Type B pancreatic cell (in vitro differentiated cells): ENCODE data around the gene FAM24B. TPM values are rescaled to one million over a fixed set of nuclear protein-coding genes. Genes with fewer than 3 reads are reported as not detected.
"Not testable (repeated sequence)": the region's sequence is repeated elsewhere in the genome, so short reads cannot be mapped to it uniquely, and the experiment has no call there.

Experiments used
- DNase-seq: peaks from one replicate; pipeline ENCODE4 v3.0.0; 2021; ENCODE audit warnings: mixed read lengths; ENCODE audit not compliant: unreplicated experiment; ENCODE audit errors: extremely low spot score
- H3K27ac Mint-ChIP-seq: 2 replicates; pipeline ENCODE4 v1.8.0; 2021; ENCODE audit warnings: mild to moderate bottlenecking, mixed read lengths
- H3K27me3 Mint-ChIP-seq: 2 replicates; pipeline ENCODE4 v1.8.0; 2021; ENCODE audit warnings: mixed read lengths
- H3K36me3 Mint-ChIP-seq: 2 replicates; pipeline ENCODE4 v1.8.0; 2021; ENCODE audit warnings: mixed read lengths
- H3K4me1 Mint-ChIP-seq: one replicate; pipeline ENCODE4 v1.8.0; 2021; ENCODE audit warnings: mixed read lengths; ENCODE audit not compliant: unreplicated experiment
- H3K4me3 Mint-ChIP-seq: 2 replicates; pipeline ENCODE4 v1.8.0; 2021; ENCODE audit warnings: mild to moderate bottlenecking, mixed read lengths
- H3K9me3 Mint-ChIP-seq: 2 replicates; pipeline ENCODE4 v1.8.0; 2021; ENCODE audit warnings: mixed read lengths
- total RNA-seq: library from RNA; stranded (reverse); gene quantifications from 2 replicates; pipeline ENCODE4 v1.2.1, GENCODE V29; 2021; ENCODE audit warnings: low replicate concordance
- TF ChIP-seq, protein P1 (sequence below): fragments of 200-600 bp; sonication (generic); conservative IDR thresholded peaks from 2 replicates; pipeline ENCODE4 v1.5.0; 2021; ENCODE audit warnings: antibody characterized with exemption, mild to moderate bottlenecking

Gene FAM24B
- total RNA-seq, 1 donor from 2014 or later, result not detected

DNA sequence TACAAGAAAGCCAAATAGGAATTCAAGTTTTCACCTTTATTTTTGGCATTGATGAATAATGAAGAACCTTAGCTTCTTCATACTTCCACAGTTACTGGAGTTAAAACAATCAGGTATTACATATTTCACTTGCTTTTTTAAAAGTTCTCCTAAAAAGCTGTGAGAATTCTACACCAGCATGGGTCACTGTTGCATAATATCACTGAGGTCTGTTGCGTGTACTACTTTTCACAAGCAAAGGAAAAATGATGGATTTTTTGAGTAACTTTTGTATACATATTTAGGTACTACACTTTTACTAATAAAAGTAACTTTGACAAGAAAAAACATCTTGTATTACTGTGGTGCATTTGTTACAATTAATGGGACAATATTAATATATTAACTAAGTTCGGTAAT, 15.2 kb downstream of the FAM24B start:
- H3K9me3 Mint-ChIP-seq, result no peaks in the 10 kb centered on the region
- TF ChIP-seq, protein P1, sequence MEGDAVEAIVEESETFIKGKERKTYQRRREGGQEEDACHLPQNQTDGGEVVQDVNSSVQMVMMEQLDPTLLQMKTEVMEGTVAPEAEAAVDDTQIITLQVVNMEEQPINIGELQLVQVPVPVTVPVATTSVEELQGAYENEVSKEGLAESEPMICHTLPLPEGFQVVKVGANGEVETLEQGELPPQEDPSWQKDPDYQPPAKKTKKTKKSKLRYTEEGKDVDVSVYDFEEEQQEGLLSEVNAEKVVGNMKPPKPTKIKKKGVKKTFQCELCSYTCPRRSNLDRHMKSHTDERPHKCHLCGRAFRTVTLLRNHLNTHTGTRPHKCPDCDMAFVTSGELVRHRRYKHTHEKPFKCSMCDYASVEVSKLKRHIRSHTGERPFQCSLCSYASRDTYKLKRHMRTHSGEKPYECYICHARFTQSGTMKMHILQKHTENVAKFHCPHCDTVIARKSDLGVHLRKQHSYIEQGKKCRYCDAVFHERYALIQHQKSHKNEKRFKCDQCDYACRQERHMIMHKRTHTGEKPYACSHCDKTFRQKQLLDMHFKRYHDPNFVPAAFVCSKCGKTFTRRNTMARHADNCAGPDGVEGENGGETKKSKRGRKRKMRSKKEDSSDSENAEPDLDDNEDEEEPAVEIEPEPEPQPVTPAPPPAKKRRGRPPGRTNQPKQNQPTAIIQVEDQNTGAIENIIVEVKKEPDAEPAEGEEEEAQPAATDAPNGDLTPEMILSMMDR, result no peak
- no peaks in the 10 kb centered on the region for H3K36me3 Mint-ChIP-seq
- no peaks in the 10 kb centered on the region for H3K4me1 Mint-ChIP-seq
- H3K27ac Mint-ChIP-seq, result no peak overlapping the region
- peaks cover 3% of the 10 kb centered on the region for H3K27me3 Mint-ChIP-seq
- DNase-seq, result no peak
- no peak overlapping the region for H3K4me3 Mint-ChIP-seq

DNA sequence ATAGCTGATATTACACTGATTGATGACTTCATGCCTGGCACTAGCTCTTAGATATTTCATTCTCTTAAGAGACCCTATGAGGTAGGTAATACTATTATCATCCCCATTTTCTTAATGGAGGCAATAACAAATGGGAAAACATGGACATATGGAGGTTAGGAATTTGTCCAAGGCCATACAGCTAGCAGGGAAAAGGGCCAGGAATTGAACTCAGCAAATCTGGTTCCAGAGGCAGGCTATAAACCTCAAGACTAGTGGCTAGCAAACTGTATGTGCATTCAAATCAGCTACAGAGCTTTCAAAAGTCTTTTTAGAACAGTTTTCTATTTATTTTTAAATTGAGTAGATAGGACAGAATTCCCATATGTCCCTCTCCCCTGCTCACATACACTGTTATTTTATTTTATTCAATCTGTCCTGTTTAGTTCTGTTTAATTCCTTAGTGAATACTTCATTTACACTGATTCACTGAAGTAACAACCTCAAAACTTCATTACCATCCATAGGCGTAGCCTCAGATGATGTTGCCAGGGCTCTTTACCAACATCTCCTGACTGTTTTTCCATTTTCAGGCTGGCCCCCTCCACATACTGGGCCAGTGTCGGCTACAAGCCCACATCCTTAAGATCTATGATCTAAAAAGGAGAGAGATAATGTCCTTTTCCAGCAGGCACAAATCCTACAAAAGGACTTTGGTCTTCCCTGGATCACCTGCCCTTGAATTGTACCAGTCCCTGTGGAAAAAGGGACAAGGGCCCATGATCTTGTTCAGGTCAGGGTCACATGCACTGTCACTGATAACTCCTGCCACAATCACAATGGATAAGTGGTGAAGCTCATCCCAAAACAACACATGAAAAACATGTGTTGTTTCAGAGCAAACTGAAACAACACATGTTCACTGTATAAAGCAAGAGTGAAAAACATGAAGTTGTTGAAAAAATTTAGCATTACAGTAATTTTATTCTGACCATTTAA, 15.9 kb downstream of the FAM24B start:
- no peak overlapping the region for H3K4me3 Mint-ChIP-seq
- TF ChIP-seq, protein P1, result no peak
- no peaks in the 10 kb centered on the region for H3K9me3 Mint-ChIP-seq
- peaks cover 3% of the 10 kb centered on the region for H3K27me3 Mint-ChIP-seq
- H3K4me1 Mint-ChIP-seq, result no peaks in the 10 kb centered on the region
- no peak overlapping the region for H3K27ac Mint-ChIP-seq
- H3K36me3 Mint-ChIP-seq, result no peaks in the 10 kb centered on the region
- no peak for DNase-seq

DNA sequence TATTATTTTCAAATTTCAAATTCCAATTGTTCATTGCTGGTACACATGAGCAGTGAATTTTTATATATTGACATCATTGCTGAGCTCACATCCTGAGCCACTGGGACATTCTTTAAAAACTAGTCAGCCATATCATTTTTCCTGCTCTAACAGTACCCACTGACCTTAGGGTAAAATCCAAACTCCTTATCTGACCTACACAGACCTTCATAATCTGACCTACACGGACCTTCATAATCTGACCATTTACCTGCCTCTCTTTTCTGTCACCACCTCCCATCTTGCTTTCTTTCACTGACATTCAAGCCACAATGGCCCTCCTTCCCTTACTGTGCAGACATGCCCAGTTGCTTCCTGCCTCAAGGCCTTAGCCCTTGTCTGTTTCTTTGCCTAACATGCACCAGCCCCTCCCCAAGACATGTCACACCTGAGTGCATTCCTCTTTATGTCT, 17.6 kb downstream of the FAM24B start:
- Mint-ChIP-seq H3K27me3 (peaks cover 3% of the 10 kb centered on the region), H3K36me3 (no peaks in the 10 kb centered on the region), H3K27ac (peak overlapping the region; percentile 56), H3K9me3 (no peaks in the 10 kb centered on the region), H3K4me1 (no peaks in the 10 kb centered on the region), H3K4me3 (no peak overlapping the region)
- TF ChIP-seq, protein P1, result no peak
- no peak for DNase-seq

DNA sequence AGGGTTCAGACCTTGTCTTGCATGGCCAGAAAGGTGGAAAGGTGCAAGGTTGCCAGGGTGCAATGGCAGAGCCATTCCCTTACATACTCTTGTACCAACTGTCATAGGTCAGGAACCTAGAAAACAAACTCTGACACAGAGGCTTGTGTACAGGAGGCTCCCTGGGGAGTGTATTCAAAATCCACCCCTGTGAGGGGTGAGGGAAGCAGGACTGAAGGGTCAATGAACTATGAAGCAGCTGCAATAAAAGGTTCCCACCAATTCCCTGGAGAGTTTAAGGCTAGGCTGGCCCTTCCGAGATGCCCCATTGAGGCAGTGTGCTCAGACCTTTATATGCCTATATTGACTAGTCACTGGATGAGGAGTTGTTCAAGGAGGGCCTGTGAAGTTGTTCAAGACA, 19.9 kb downstream of the FAM24B start:
- DNase-seq, result no peak
- Mint-ChIP-seq H3K36me3 (no peaks in the 10 kb centered on the region), H3K4me1 (no peaks in the 10 kb centered on the region), H3K4me3 (no peak overlapping the region), H3K27me3 (peaks cover 19% of the 10 kb centered on the region), H3K9me3 (no peaks in the 10 kb centered on the region), H3K27ac (no peak overlapping the region)
- TF ChIP-seq, protein P1, result no peak

DNA sequence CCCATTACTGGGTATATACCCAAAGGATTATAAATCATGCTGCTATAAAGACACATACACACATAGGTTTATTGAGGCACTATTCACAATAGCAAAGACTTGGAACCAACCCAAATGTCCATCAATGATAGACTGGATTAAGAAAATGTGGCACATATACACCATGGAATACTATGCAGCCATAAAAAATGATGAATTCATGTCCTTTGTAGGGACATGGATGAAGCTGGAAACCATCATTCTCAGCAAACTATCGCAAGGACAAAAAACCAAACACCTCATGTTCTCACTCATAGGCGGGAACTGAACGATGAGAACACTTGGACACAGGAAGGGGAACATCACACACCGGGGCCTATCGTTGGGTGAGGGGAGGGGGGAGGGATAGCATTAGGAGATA, 21.3 kb downstream of the FAM24B start:
- not testable (repeated sequence) for H3K27ac Mint-ChIP-seq, H3K4me1 Mint-ChIP-seq, H3K9me3 Mint-ChIP-seq, H3K36me3 Mint-ChIP-seq, H3K4me3 Mint-ChIP-seq, DNase-seq
- H3K27me3 Mint-ChIP-seq, result peaks cover 27% of the 10 kb centered on the region

DNA sequence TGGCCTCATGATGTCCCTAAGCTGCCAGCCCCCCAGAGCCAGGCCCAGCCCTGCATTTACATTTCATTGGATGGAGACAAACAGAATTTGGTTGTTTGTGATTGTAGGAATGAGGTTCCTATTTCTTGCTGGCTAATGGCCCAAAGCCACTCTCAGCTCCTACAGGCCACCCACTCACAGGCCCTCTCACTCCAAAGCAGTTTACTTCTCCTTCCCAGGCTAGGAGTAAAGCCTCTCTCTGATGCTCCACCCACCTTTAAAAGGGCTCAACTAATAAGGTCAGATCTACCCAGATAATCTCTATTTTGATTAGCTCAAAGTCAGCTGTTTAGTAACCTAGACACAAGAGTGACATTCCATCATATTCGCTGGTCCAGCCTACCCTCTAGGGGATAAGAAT, 22.5 kb downstream of the FAM24B start:
- peaks cover 27% of the 10 kb centered on the region for H3K27me3 Mint-ChIP-seq
- H3K4me3 Mint-ChIP-seq, result no peak overlapping the region
- H3K9me3 Mint-ChIP-seq, result no peaks in the 10 kb centered on the region
- no peaks in the 10 kb centered on the region for H3K4me1 Mint-ChIP-seq
- TF ChIP-seq, protein P1, result no peak
- no peak for DNase-seq
- H3K36me3 Mint-ChIP-seq, result no peaks in the 10 kb centered on the region
- H3K27ac Mint-ChIP-seq, result no peak overlapping the region
